K562 (cell line): Measurements from ENCODE around the gene MRPL40. TPM values are rescaled to one million over a fixed set of nuclear protein-coding genes. Genes with fewer than 3 reads are reported as not detected.

Experiments used
- ATAC-seq: fragments of 200-7000 bp; cut with Tn5 transposase; 3 replicates; pipeline ENCODE4 v1.9.1; 2020; ENCODE audit warnings: moderate library complexity
- BruUV-seq: library from RNA; stranded (reverse); fragments of 400-500 nt; replicated peaks from 2 replicates; lab custom pipeline; 2021; lab: Mats Ljungman, UMichigan
- CTCF ChIA-PET: fragments of 300-600 bp; formaldehyde crosslinking; extraction: SDS; loops from one replicate; lab custom pipeline; 2021; ENCODE audit warnings: low intra/inter-chr PET ratio; lab: Yijun Ruan, JAX
- POLR2A ChIA-PET: fragments of 300-600, 350-650 bp; sonication (Branson Sonifier 250); formaldehyde crosslinking; extraction: SDS; loops from one replicate; lab custom pipeline; 2021; ENCODE audit warnings: antibody characterized with exemption, inconsistent platforms; lab: Yijun Ruan, JAX
- DNase-seq, 4 experiments: peaks; one replicate each; pipeline versions ENCODE4 v3.0.0 to v3.0.0-alpha.2; 2011 to 2018; ENCODE audit warnings: low spot score in 3 of 4, mixed read lengths in 3 of 4; ENCODE audit errors: extremely low read depth in 1 of 4
- FAIRE-seq: peaks from 2 replicates; lab custom pipeline; 2011; peaks lifted over from hg19 to GRCh38; lab: Jason Lieb, UNC
- H2AFZ ChIP-seq: 2 replicates; pipeline ENCODE4 v1.6.0; 2011; ENCODE audit warnings: low read depth, low read length, control low read depth, inconsistent platforms
- H3K27ac ChIP-seq: fragments of 200-600 bp; 3 replicates; pipeline ENCODE4 v1.8.0; 2011; ENCODE audit warnings: low read depth, mild to moderate bottlenecking, control low read depth, inconsistent platforms, low read length, moderate library complexity, mixed read lengths; ENCODE audit errors: extremely low read depth
- H3K27me3 ChIP-seq, 2 experiments: fragments of 300-600 bp in 1 of 2; 2 replicates in 1 of 2; 3 replicates in 1 of 2; pipeline versions ENCODE4 v1.6.0 to v1.8.0; 2011; ENCODE audit warnings: inconsistent platforms in 2 of 2, low read length in 2 of 2, mild to moderate bottlenecking in 1 of 2, mixed read lengths in 1 of 2, moderate library complexity in 1 of 2; ENCODE audit not compliant: control insufficient read depth in 2 of 2, insufficient read depth in 2 of 2
- H3K36me3 ChIP-seq: fragments of 300-600 bp; 3 replicates; pipeline ENCODE4 v1.8.0; 2011; ENCODE audit warnings: mild to moderate bottlenecking, low read length, inconsistent platforms; ENCODE audit not compliant: control insufficient read depth, insufficient read depth
- H3K4me1 ChIP-seq, 2 experiments: fragments of 200-600 bp in 1 of 2; replicated peaks in 1 of 2; 2 replicates in 1 of 2; 3 replicates in 1 of 2; pipeline versions ENCODE4 v1.5.1 to v1.8.0; 2011; ENCODE audit warnings: inconsistent platforms in 2 of 2, low read length in 2 of 2, mild to moderate bottlenecking in 1 of 2, mixed read lengths in 1 of 2, moderate library complexity in 1 of 2; ENCODE audit not compliant: control insufficient read depth in 2 of 2, insufficient read depth in 2 of 2
- H3K4me2 ChIP-seq: 2 replicates; pipeline ENCODE4 v1.6.1; 2011; ENCODE audit warnings: low read length, control low read depth, inconsistent platforms, mixed read lengths; ENCODE audit not compliant: insufficient read depth
- H3K4me3 ChIP-seq: fragments of 200-600 bp; sonication (generic), shearing (Covaris generic); 2 replicates; pipeline ENCODE4 v1.5.1; 2016; ENCODE audit warnings: control low read depth, inconsistent platforms
- H3K79me2 ChIP-seq: fragments of 200-600 bp; 3 replicates; pipeline ENCODE4 v1.8.0; 2011; ENCODE audit warnings: low read length, inconsistent platforms; ENCODE audit not compliant: control insufficient read depth, insufficient read depth
- H3K9ac ChIP-seq, 2 experiments: 2 replicates each; pipeline versions ENCODE4 v1.6.0 to v1.6.1; 2011; ENCODE audit warnings: low read depth in 2 of 2, low read length in 2 of 2, control low read depth in 1 of 2, inconsistent platforms in 1 of 2, mild to moderate bottlenecking in 1 of 2, mixed read lengths in 1 of 2; ENCODE audit not compliant: insufficient read depth in 1 of 2
- H3K9me1 ChIP-seq: one replicate; pipeline ENCODE4 v1.6.0; 2011; ENCODE audit warnings: inconsistent platforms, mild to moderate bottlenecking, low read length, moderate library complexity; ENCODE audit not compliant: control insufficient read depth, insufficient read depth
- H3K9me3 ChIP-seq: replicated peaks from 2 replicates; pipeline ENCODE4 v1.5.1; 2011; ENCODE audit warnings: low read depth, low read length, inconsistent platforms; ENCODE audit not compliant: control insufficient read depth, insufficient read depth
- H4K20me1 ChIP-seq: replicated peaks from 2 replicates; pipeline ENCODE4 v1.6.1; 2011; ENCODE audit warnings: low read length, inconsistent platforms, mixed read lengths; ENCODE audit not compliant: control insufficient read depth, insufficient read depth
- ARID2 ChIP-seq: fragments of 450-650 bp; IDR thresholded peaks from 2 replicates; pipeline ENCODE4 v1.6.1; 2017; ENCODE audit warnings: antibody characterized with exemption, mild to moderate bottlenecking
- HEY1 ChIP-seq: fragments of 250-450 bp; sonication (Bioruptor Pico); IDR thresholded peaks from 2 replicates; pipeline ENCODE4 v1.5.0; 2020; ENCODE audit warnings: mild to moderate bottlenecking, moderate library complexity, borderline replicate concordance
- KDM1A ChIP-seq, 2 experiments: fragments of 450-650 bp; IDR thresholded peaks; 2 replicates each; pipeline ENCODE4 v1.6.1; 2016; ENCODE audit warnings: mild to moderate bottlenecking in 2 of 2
- NR1H2 ChIP-seq: sonication (generic); formaldehyde crosslinking; IDR thresholded peaks from 2 replicates; pipeline ENCODE4 v1.4.0; 2020; ENCODE audit warnings: mild to moderate bottlenecking, missing genetic modification reagents
- POLR2B ChIP-seq: fragments of 450-650 bp; IDR thresholded peaks from 2 replicates; pipeline ENCODE4 v1.6.1; 2018; ENCODE audit warnings: low read depth; ENCODE audit not compliant: partially characterized antibody
- PRMT5 ChIP-seq: sonication (generic); formaldehyde crosslinking; IDR thresholded peaks from 2 replicates; pipeline ENCODE4 v1.5.0; 2020; ENCODE audit warnings: missing genetic modification reagents
- PTTG1 ChIP-seq: fragments of 450-650 bp; IDR thresholded peaks from 2 replicates; pipeline ENCODE4 v1.6.1; 2016; ENCODE audit warnings: low read depth, mild to moderate bottlenecking, missing genetic modification characterization, missing compliant biosample characterization
- RBM17 ChIP-seq: fragments of 200-400 bp; formaldehyde crosslinking; IDR thresholded peaks from 2 replicates; pipeline ENCODE4 v1.6.1; 2017; ENCODE audit warnings: low read depth, mild to moderate bottlenecking, low read length, borderline replicate concordance
- SIN3B ChIP-seq: fragments of 450-650 bp; IDR thresholded peaks from 2 replicates; pipeline ENCODE4 v1.6.1; 2017; ENCODE audit warnings: low read depth, mild to moderate bottlenecking, moderate library complexity
- SPI1 ChIP-seq: IDR thresholded peaks from 2 replicates; pipeline ENCODE4 v1.6.1; 2011; ENCODE audit warnings: low read depth, low read length, control low read depth, borderline replicate concordance
- STAT5B ChIP-seq: fragments of 250-450 bp; sonication (Bioruptor Pico); IDR thresholded peaks from 2 replicates; pipeline ENCODE4 v1.8.0; 2021; ENCODE audit warnings: mild to moderate bottlenecking, inconsistent platforms
- THRAP3 ChIP-seq: fragments of 450-650 bp; IDR thresholded peaks from 2 replicates; pipeline ENCODE4 v1.6.1; 2016; ENCODE audit warnings: mild to moderate bottlenecking, inconsistent platforms, borderline replicate concordance
- ZBTB26 ChIP-seq: fragments of 450-650 bp; formaldehyde crosslinking; IDR thresholded peaks from 2 replicates; pipeline ENCODE4 v1.4.0; 2022; ENCODE audit warnings: missing genetic modification characterization
- ZNF696 ChIP-seq: fragments of 250-450 bp; sonication (Bioruptor Pico); conservative IDR thresholded peaks from 2 replicates; pipeline ENCODE4 v1.4.0; 2020; ENCODE audit warnings: mild to moderate bottlenecking, moderate library complexity
- ZNF766 ChIP-seq: fragments of 200-800 bp; sonication (Bioruptor generic); conservative IDR thresholded peaks from 2 replicates; pipeline ENCODE4 v1.6.1; 2016; ENCODE audit warnings: missing genetic modification characterization, missing compliant biosample characterization
- WGBS: fragments of 100-300 bp; shearing (Covaris generic); methylation state at CpG from one replicate; pipeline ENCODE4 v1.1.6; 2016; ENCODE audit warnings: low coverage, mixed read lengths; ENCODE audit not compliant: insufficient coverage; ENCODE audit errors: missing lambda C conversion rate; 5-methylcytosine and 5-hydroxymethylcytosine counted together
- in situ Hi-C: fragments of 300-500 bp; cut with MboI; formaldehyde crosslinking; loops from 4 replicates; pipeline ENCODE4 v1.15.0; 2018; ENCODE audit warnings: inconsistent platforms, mixed read lengths
- intact Hi-C: fragments of 100-400 bp; cut with micrococcal nuclease; formaldehyde crosslinking; loops from 2 replicates; pipeline ENCODE4 v1.14.2; 2022
- polyA plus RNA-seq, 8 experiments: library from polyadenylated mRNA; depleted of rRNA in 4 of 8; stranded (reverse) in 5 of 8; unstranded in 3 of 8; fragments of >200 nt; fragmentation: Nextera tagmentation in 2 of 8; fragmentation: Illumina TruSeq in 1 of 8; extraction: Ambion mirVana in 2 of 8; extraction: Trizol in 1 of 8; gene quantifications; 2 replicates each; pipeline versions ENCODE4 v1.2.1 to v1.2.3, GENCODE V29; 2011 to 2014; ENCODE audit warnings: inconsistent platforms in 1 of 8, missing spikeins in 1 of 8
- total RNA-seq, 7 experiments: library from RNA; depleted of rRNA in 6 of 7; stranded (reverse); fragments of >200 nt in 6 of 7; fragmentation: Illumina TruSeq in 2 of 7; extraction: Trizol in 2 of 7; gene quantifications; 2 replicates each; pipeline versions ENCODE4 v1.2.1 to v1.2.3, GENCODE V29; 2011 to 2021; ENCODE audit warnings: low replicate concordance in 1 of 7
- TF ChIP-seq, protein P1 (sequence below): fragments of 250-450 bp; sonication (Bioruptor Pico); IDR thresholded peaks from 2 replicates; pipeline ENCODE4 v1.6.1; 2021; ENCODE audit warnings: mild to moderate bottlenecking
- TF ChIP-seq, protein P2 (sequence below), 3 experiments: fragments of 200-800 bp in 1 of 3; sonication (Bioruptor generic) in 1 of 3; sonication (generic) in 1 of 3; formaldehyde crosslinking in 1 of 3; IDR thresholded peaks; 2 replicates each; pipeline versions ENCODE4 v1.6.1 to v1.8.0; 2016 to 2022; ENCODE audit warnings: mild to moderate bottlenecking in 2 of 3, missing compliant biosample characterization in 2 of 3, missing genetic modification characterization in 2 of 3, missing genetic modification reagents in 1 of 3

The MRPL40 gene
- total and polyA plus RNA-seq, 9 of the 15 experiments (the other 6 are each of a cell fraction or from before 2014, with no cell fraction given), result 132 to 652 (median 208) TPM

- H4K20me1 ChIP-seq, result peaks cover 3% of the 10 kb centered on the region; the same call in 1 of the 2 replicates
- H3K79me2 ChIP-seq, result no peaks in the 10 kb centered on the region
- peak overlapping the region in 1 of 2 experiments; percentile 61; a peak in 2 of 4 replicates for H3K9ac ChIP-seq
- WGBS, result 84% methylated on average over 7 of the region's 7 CpGs
- POLR2A ChIA-PET, result interaction anchor here (0.6 to 13.6 kb wide), 13 partner anchors 7 to 320 kb away, joined by 3 to 148 read pairs (median 4); partner anchors contain the start of genes C22orf39, CDC45, ESS2 and UFD1
- no TSS peak for BruUV-seq
- H3K9me3 ChIP-seq, result no peaks in the 10 kb centered on the region
- peak; percentile 21 for ATAC-seq
- no peak overlapping the region for H3K4me2 ChIP-seq
- no peak for FAIRE-seq
- H3K4me3 ChIP-seq, result no peak overlapping the region
- CTCF ChIA-PET, result interaction anchor here (0.6 kb wide), 1 partner anchor 1014 kb away, joined by 5 read pairs; no protein-coding TSS in a partner anchor
- peaks cover 98% of the 10 kb centered on the region for H3K36me3 ChIP-seq
- H3K27me3 ChIP-seq, result no peaks in the 10 kb centered on the region
- H3K27ac ChIP-seq, result no peak overlapping the region
- intact Hi-C loops, result no loop called here
- no peak overlapping the region for H2AFZ ChIP-seq
- peaks cover 4% of the 10 kb centered on the region for H3K9me1 ChIP-seq
- no peaks in the 10 kb centered on the region for H3K4me1 ChIP-seq
- in situ Hi-C loops, result no loop called here
- DNase-seq, result peak in 1 of 4 experiments; percentile 50
- TF ChIP-seq THRAP3 (no peak), POLR2B (no peak), PTTG1 (tag) (no peak), ZNF696 (CRISPR knock-in tag) (no peak), HEY1 (peak; percentile 84), PRMT5 (CRISPR knock-in tag) (no peak), STAT5B (CRISPR knock-in tag) (no peak), ARID2 (no peak), NR1H2 (CRISPR knock-in tag) (no peak), ZNF766 (CRISPR knock-in tag) (no peak), SIN3B (no peak), KDM1A (IDR thresholded peaks at IDR 0.05) (no peak), SPI1 (no peak), RBM17 (no peak), ZBTB26 (CRISPR knock-in tag) (no peak)
- TF ChIP-seq, protein P1, sequence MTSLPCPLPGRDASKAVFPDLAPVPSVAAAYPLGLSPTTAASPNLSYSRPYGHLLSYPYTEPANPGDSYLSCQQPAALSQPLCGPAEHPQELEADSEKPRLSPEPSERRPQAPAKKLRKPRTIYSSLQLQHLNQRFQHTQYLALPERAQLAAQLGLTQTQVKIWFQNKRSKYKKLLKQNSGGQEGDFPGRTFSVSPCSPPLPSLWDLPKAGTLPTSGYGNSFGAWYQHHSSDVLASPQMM, result no peak
- TF ChIP-seq, protein P2, sequence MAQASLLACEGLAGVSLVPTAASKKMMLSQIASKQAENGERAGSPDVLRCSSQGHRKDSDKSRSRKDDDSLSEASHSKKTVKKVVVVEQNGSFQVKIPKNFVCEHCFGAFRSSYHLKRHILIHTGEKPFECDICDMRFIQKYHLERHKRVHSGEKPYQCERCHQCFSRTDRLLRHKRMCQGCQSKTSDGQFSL (CRISPR knock-in tag; IDR thresholded peaks at IDR 0.05), result 0 out of 2 replicates have a peak, but pooled peaks have one; percentile 27
- TF ChIP-seq, protein P2 (tag; IDR thresholded peaks at IDR 0.05), result no peak
Measured at GRCh38 chr22:19463491-19464469, 31.4 kb downstream of the MRPL40 start.
